Right lobe of liver (tissue), 6 donors: ENCODE results near the gene LDAH. TPM values are rescaled to one million over a fixed set of nuclear protein-coding genes. Genes with fewer than 3 reads are reported as not detected.
"Not testable (repeated sequence)": the region's sequence is repeated elsewhere in the genome, so short reads cannot be mapped to it uniquely, and the experiment has no call there.

Experiments used
- ATAC-seq, 4 donors: fragments of 200-7000 bp; cut with Tn5 transposase; one replicate each; pipeline ENCODE4 v1.9.1; 2020; ENCODE audit warnings: mild to moderate bottlenecking in 4 of 4, moderate library complexity in 4 of 4
- DNase-seq, 3 donors: peaks; one replicate each; pipeline ENCODE4 v3.0.0-alpha.2; 2020
- H3K27ac ChIP-seq, 3 donors: fragments of 200-600 bp; one replicate each; pipeline ENCODE4 v1.8.0; 2022
- H3K27me3 ChIP-seq, 2 donors: fragments of 200-600 bp; one replicate each; pipeline ENCODE4 v1.8.0; 2022
- H3K36me3 ChIP-seq, 4 donors: fragments of 200-600 bp; sonication (generic) in 1 of 4; one replicate each; pipeline versions ENCODE4 v1.5.1 to v1.8.0; 2017 to 2022; ENCODE audit warnings: control low read depth in 1 of 4
- H3K4me1 ChIP-seq, 4 donors: fragments of 200-600 bp; sonication (generic) in 1 of 4; one replicate each; pipeline versions ENCODE4 v1.5.1 to v1.8.0; 2017 to 2022; ENCODE audit warnings: control low read depth in 1 of 4
- H3K4me3 ChIP-seq, 3 donors: fragments of 200-600 bp; one replicate each; pipeline ENCODE4 v1.8.0; 2022
- H3K9me3 ChIP-seq, 4 donors: fragments of 200-600 bp; sonication (generic) in 1 of 4; one replicate each; pipeline versions ENCODE4 v1.5.1 to v1.8.0; 2017 to 2022; ENCODE audit warnings: control low read depth in 1 of 4
- POLR2A ChIP-seq: fragments of 450-650 bp; IDR thresholded peaks from one replicate; pipeline ENCODE4 v1.6.1; 2017; ENCODE audit warnings: antibody characterized with exemption, mild to moderate bottlenecking
- WGBS: methylation state at CpG from one replicate; pipeline ENCODE4 v1.1.6; 2018; ENCODE audit warnings: low coverage, low lambda C conversion rate; ENCODE audit not compliant: insufficient coverage; ENCODE audit errors: missing lambda C conversion rate; 5-methylcytosine and 5-hydroxymethylcytosine counted together
- intact Hi-C, 2 donors: fragments of 100-400 bp; cut with DNase I; formaldehyde crosslinking; loops; one replicate each; pipeline versions ENCODE4 v1.11.2 to v1.14.1; 2022
- total RNA-seq, 6 experiments: library from RNA; depleted of rRNA in 2 of 6; stranded (reverse); fragments of >200 nt in 2 of 6; fragmentation: NEBNext Ultra II Directional in 3 of 6; extraction: Animal tissue kit (Norgen Biotek cat#: 25700) in 3 of 6; gene quantifications; one replicate each; pipeline versions ENCODE4 v1.1.0 to v1.2.4, GENCODE V29; 2016 to 2023
- TF ChIP-seq, protein P1 (sequence below), 4 donors: fragments of 200-600 bp in 3 of 4; fragments of 450-650 bp in 1 of 4; IDR thresholded peaks; one replicate each; pipeline versions ENCODE4 v1.5.1 to v1.8.0; 2016 to 2022; ENCODE audit warnings: antibody characterized with exemption in 4 of 4, mild to moderate bottlenecking in 2 of 4
- donor health status: DM: no; HTN: yes; CAD: no.
- donor health status: DM: no; HTN: no; CAD: no.
- donor health status: DM: no; HTN: no; CAD: no.
- donor health status: DM: no; HTN: yes; CAD: no.
- donor health status: DM: no; HTN: yes; CAD: no.

LDAH gene
- total RNA-seq, 6 experiments from 2014 or later, result 9.0 to 18.7 (median 14.1) TPM

- peaks cover 0 to 15% (median 6%) of the 10 kb centered on the region in 4 donors for H3K4me1 ChIP-seq
- no peaks in the 10 kb centered on the region for H3K36me3 ChIP-seq
- no peak overlapping the region for H3K4me3 ChIP-seq
- intact Hi-C loops, result no loop called here
- no peak overlapping the region for H3K27ac ChIP-seq
- ATAC-seq, result no peak
- no peak for TF ChIP-seq POLR2A
- TF ChIP-seq, protein P1, sequence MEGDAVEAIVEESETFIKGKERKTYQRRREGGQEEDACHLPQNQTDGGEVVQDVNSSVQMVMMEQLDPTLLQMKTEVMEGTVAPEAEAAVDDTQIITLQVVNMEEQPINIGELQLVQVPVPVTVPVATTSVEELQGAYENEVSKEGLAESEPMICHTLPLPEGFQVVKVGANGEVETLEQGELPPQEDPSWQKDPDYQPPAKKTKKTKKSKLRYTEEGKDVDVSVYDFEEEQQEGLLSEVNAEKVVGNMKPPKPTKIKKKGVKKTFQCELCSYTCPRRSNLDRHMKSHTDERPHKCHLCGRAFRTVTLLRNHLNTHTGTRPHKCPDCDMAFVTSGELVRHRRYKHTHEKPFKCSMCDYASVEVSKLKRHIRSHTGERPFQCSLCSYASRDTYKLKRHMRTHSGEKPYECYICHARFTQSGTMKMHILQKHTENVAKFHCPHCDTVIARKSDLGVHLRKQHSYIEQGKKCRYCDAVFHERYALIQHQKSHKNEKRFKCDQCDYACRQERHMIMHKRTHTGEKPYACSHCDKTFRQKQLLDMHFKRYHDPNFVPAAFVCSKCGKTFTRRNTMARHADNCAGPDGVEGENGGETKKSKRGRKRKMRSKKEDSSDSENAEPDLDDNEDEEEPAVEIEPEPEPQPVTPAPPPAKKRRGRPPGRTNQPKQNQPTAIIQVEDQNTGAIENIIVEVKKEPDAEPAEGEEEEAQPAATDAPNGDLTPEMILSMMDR (IDR thresholded peaks at IDR 0.05), result no peak
- no peaks in the 10 kb centered on the region for H3K9me3 ChIP-seq
- H3K27me3 ChIP-seq, result no peaks in the 10 kb centered on the region
- no peak for DNase-seq
Observed at GRCh38 chr2:20723543-20723942, 99.4 kb downstream of the LDAH start.

GRCh38 chr2:20722592-20723240, 100.2 kb downstream of the LDAH start:
- 92% methylated on average over 1 of the region's 1 CpG for WGBS
- no peak for TF ChIP-seq POLR2A
- TF ChIP-seq, protein P1 (IDR thresholded peaks at IDR 0.05), result peak; percentile 6 to 31 (median 16)
- Histone ChIP-seq H3K27me3 (no peaks in the 10 kb centered on the region), H3K4me3 (no peak overlapping the region), H3K27ac (no peak overlapping the region), H3K36me3 (no peaks in the 10 kb centered on the region), H3K9me3 (no peaks in the 10 kb centered on the region), H3K4me1 (peaks cover 0 to 7% (median 3%) of the 10 kb centered on the region in 4 donors)
- no peak for DNase-seq
- intact Hi-C loops, result no loop called here
- peak in 3 of 4 donors; percentile 19 to 47 (median 33) for ATAC-seq

DNA sequence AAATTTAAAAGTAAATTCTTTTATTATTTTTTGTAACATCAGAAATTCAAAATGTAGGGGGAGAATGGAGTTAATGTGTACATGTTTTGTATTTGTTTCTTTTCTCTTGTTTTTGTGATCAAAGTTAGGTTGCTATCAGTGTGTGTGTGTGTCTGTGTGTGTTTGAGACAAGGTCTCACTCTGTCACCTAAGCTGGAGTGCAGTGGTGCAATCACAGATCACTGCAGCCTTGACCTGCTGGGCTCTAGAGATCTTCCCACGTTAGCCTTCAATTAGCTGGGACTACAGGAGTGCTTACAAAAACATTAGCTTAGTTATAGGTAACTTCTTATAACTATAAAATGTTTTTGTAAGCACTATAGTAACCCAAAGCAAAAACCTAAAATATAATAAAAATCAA, 105.3 kb downstream of the LDAH start:
- Histone ChIP-seq H3K4me1 (no peaks in the 10 kb centered on the region), H3K27me3 (no peaks in the 10 kb centered on the region), H3K36me3 (no peaks in the 10 kb centered on the region), H3K27ac (no peak overlapping the region), H3K4me3 (no peak overlapping the region), H3K9me3 (no peaks in the 10 kb centered on the region)
- 41% methylated on average over 1 of the region's 1 CpG for WGBS
- intact Hi-C loops, result no loop called here
- TF ChIP-seq POLR2A, result no peak
- TF ChIP-seq, protein P1 (IDR thresholded peaks at IDR 0.05), result no peak
- peak in 1 of 3 donors; percentile 57 for DNase-seq
- ATAC-seq, result peak in 3 of 4 donors; percentile 22 to 82 (median 36)

DNA sequence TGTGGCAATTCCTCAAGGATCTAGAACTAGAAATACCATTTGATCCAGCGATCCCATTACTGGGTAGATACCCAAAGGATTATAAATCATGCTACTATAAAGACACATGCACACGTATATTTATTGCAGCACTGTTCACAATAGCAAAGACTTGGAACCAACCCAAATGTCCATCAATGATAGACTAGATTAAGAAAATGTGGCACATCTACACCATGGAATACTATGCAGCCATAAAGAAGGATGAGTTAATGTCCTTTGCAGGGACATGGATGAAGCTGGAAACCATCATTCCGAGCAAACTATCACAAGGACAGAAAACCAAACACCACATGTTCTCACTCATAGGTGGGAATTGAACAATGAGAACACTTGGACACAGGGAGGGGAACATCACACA, 106.7 kb downstream of the LDAH start:
- H3K4me1 ChIP-seq, H3K36me3 ChIP-seq, ATAC-seq, H3K9me3 ChIP-seq, DNase-seq, H3K27ac ChIP-seq, intact Hi-C loops, H3K4me3 ChIP-seq, H3K27me3 ChIP-seq: not testable (repeated sequence)
- 92% methylated on average over 3 of the region's 3 CpGs for WGBS

DNA sequence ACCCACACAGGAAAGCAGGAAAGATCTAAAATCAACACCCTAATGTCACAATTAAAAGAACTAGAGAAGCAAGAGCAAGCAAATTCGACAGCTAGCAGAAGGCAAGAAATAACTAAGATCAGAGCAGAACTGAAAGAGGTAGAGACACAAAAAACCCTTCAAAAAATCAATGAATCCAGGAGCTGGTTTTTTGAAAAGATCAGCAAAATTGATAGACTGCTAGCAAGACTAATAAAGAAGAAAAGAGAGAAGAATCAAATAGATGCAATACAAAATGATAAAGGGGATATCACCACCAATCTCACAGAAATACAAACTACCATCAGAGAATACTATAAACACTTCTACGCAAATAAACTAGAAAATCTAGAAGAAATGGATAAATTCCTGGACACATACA, 108.5 kb downstream of the LDAH start:
- H3K4me1 ChIP-seq, DNase-seq, H3K27ac ChIP-seq, ATAC-seq, intact Hi-C loops, H3K27me3 ChIP-seq, H3K4me3 ChIP-seq, H3K36me3 ChIP-seq, H3K9me3 ChIP-seq: not testable (repeated sequence)
- WGBS, result 88% methylated on average over 2 of the region's 2 CpGs

- H3K4me3 ChIP-seq, ATAC-seq, H3K9me3 ChIP-seq, H3K27ac ChIP-seq, H3K4me1 ChIP-seq, DNase-seq, H3K36me3 ChIP-seq, H3K27me3 ChIP-seq, intact Hi-C loops: not testable (repeated sequence)
- 70% methylated on average over 3 of the region's 3 CpGs for WGBS
Observed at GRCh38 chr2:20713585-20713984, 109.3 kb downstream of the LDAH start.

DNA sequence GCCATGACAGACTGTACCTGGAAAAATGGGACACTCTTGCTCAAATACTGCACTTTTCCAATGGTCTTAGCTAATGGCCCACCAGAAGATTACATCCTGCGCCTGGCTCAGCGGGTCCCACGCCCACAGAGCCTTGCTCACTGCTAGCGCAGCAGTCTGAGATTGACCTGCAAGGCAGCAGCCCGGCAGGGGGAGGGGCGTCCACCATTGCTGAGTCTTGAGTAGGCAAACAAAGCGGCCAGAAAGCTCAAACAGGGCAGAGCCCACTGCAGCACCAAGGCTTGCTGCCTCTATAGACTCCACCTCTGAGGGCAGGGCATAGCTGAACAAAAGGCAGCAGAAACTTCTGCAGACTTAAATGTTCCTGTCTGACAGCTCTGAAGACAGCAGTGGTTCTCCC, 111.3 kb downstream of the LDAH start:
- intact Hi-C loops, H3K27ac ChIP-seq, H3K36me3 ChIP-seq, DNase-seq, H3K9me3 ChIP-seq, H3K4me3 ChIP-seq, H3K4me1 ChIP-seq, H3K27me3 ChIP-seq, ATAC-seq: not testable (repeated sequence)
- no CpG with 5 or more reads among the region's 7 CpGs for WGBS
